ENCODE results near the gene FBLN2. TPM values are rescaled to one million over a fixed set of nuclear protein-coding genes. Genes with fewer than 3 reads are reported as not detected.

The FBLN2 gene
- total RNA-seq, 1 donor = 54.6 TPM

- no peaks in the 10 kb centered on the region for H3K4me1 ChIP-seq (ENCODE audit: insufficient read depth, low read length)
- no peak overlapping the region for H3K4me2 ChIP-seq (ENCODE audit: insufficient read depth, low read length)
- H3K9me3 ChIP-seq (ENCODE audit: low read depth, low read length) = no peaks in the 10 kb centered on the region
- no peak overlapping the region for H2AFZ ChIP-seq (ENCODE audit: low read length)
- H3K27ac ChIP-seq (ENCODE audit: low read depth, low read length) = no peak overlapping the region
- peak; percentile 82 for DNase-seq (ENCODE audit: insufficient read length, low spot score, missing footprints)
- H3K27me3 ChIP-seq (ENCODE audit: insufficient read depth, low read length) = no peaks in the 10 kb centered on the region
- no peaks in the 10 kb centered on the region for H4K20me1 ChIP-seq (ENCODE audit: insufficient read depth, low read length)
- no peaks in the 10 kb centered on the region for H3K79me2 ChIP-seq (ENCODE audit: insufficient read depth, low read length)
- H3K4me3 ChIP-seq (ENCODE audit: insufficient read depth, low read length) = no peak overlapping the region
- H3K36me3 ChIP-seq (ENCODE audit: insufficient read depth, low read length) = no peaks in the 10 kb centered on the region
- TF ChIP-seq, protein P1, sequence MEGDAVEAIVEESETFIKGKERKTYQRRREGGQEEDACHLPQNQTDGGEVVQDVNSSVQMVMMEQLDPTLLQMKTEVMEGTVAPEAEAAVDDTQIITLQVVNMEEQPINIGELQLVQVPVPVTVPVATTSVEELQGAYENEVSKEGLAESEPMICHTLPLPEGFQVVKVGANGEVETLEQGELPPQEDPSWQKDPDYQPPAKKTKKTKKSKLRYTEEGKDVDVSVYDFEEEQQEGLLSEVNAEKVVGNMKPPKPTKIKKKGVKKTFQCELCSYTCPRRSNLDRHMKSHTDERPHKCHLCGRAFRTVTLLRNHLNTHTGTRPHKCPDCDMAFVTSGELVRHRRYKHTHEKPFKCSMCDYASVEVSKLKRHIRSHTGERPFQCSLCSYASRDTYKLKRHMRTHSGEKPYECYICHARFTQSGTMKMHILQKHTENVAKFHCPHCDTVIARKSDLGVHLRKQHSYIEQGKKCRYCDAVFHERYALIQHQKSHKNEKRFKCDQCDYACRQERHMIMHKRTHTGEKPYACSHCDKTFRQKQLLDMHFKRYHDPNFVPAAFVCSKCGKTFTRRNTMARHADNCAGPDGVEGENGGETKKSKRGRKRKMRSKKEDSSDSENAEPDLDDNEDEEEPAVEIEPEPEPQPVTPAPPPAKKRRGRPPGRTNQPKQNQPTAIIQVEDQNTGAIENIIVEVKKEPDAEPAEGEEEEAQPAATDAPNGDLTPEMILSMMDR (IDR thresholded peaks at IDR 0.05; ENCODE audit: extremely low read depth, low read depth, low read length) = no peak
Observed at GRCh38 chr3:13563911-13564310, 15.0 kb downstream of the FBLN2 start.

DNA sequence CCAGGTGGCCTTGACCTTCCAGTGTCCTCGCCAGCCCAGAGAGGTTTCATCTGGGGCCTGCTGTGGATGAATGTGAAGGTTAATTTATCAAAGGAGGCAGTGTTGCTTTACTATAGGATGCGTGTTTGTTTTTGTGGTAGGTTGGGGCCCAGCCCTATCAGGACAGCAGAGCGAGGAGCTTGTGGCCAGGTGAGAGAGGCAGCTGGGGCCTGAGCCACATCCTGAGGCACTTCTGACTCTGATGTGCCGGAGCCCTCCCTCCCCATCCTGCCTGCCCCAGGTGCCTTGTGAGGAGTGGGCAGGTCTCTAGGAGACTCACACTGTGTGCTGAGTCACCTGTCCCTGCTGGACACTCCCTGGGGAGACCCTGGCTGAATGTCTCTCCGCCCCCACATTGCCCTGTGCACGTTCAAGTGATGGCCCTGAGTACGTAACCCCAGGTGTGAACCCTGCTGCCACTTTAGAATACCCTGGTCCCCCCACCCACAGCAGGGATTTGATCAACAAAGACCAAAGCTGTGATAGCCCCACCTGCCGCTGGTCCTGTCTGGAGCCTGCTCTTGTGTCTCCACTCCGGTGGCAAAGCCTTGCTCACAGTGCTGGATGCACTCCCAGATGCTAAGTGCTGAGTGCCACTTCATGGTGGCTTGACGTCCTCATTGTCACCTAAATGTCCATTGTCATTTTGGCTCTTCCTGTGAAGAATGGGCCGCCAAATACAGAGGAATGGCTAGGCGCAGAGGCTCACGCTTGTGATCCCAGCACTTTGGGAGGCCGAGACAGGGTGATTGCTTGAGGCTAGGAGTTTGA is 16.0 kb downstream of the FBLN2 start:
- no peak overlapping the region for H3K4me2 ChIP-seq (ENCODE audit: insufficient read depth, low read length)
- H3K4me3 ChIP-seq (ENCODE audit: insufficient read depth, low read length) = no peak overlapping the region
- H2AFZ ChIP-seq (ENCODE audit: low read length) = no peak overlapping the region
- H4K20me1 ChIP-seq (ENCODE audit: insufficient read depth, low read length) = no peaks in the 10 kb centered on the region
- H3K36me3 ChIP-seq (ENCODE audit: insufficient read depth, low read length) = no peaks in the 10 kb centered on the region
- no peaks in the 10 kb centered on the region for H3K4me1 ChIP-seq (ENCODE audit: insufficient read depth, low read length)
- no peaks in the 10 kb centered on the region for H3K27me3 ChIP-seq (ENCODE audit: insufficient read depth, low read length)
- TF ChIP-seq, protein P1 (IDR thresholded peaks at IDR 0.05; ENCODE audit: extremely low read depth, low read depth, low read length) = no peak
- no peak overlapping the region for H3K27ac ChIP-seq (ENCODE audit: low read depth, low read length)
- no peak for DNase-seq (ENCODE audit: insufficient read length, low spot score, missing footprints)
- no peaks in the 10 kb centered on the region for H3K9me3 ChIP-seq (ENCODE audit: low read depth, low read length)
- H3K79me2 ChIP-seq (ENCODE audit: insufficient read depth, low read length) = no peaks in the 10 kb centered on the region

DNA sequence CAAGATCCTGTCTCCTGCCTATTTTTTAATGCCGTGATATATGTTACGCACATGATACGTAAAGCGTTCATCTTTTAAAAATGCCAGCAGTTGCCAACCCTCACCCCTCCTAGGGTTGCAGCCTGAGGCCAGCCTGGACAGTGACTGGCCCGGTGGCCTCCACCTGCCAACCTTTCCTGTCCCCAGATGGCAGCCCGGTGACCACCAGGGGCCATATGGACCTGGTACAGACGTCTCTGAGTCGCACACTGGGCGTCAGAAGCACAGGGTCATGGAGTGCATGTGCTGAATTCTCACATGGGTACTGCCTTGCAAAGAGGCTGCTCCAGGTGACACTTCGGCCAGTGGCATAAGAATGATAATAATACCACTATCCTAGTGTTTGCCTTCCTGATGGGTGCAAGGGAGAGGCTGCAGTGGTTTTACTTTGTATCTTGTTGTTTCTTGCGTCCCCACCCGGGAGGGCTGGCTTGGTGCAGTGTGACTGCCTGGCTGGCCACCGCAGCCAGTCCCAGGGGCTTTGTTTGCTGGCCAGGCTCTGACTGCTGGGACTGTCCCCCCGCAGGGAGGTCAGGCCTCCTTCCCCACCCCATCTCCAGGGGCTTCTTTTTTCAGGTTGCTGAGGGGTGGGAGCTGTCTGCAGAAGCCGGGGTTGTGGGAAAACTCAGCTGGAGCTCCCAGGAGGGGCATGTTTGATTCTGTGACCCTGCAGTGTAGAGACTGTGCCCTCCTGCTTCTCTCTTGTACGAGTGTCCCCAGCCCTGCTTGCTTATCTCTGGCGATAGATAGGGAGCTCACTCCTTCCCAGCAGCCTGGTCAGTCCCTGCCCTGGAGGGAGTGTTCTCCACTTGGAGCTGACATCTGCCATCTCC is 16.9 kb downstream of the FBLN2 start:
- peak; percentile 83 for DNase-seq (ENCODE audit: insufficient read length, low spot score, missing footprints)
- Histone ChIP-seq H3K4me1 (ENCODE audit: insufficient read depth, low read length) (no peaks in the 10 kb centered on the region), H2AFZ (ENCODE audit: low read length) (no peak overlapping the region), H3K4me2 (ENCODE audit: insufficient read depth, low read length) (no peak overlapping the region), H3K36me3 (ENCODE audit: insufficient read depth, low read length) (no peaks in the 10 kb centered on the region), H3K9me3 (ENCODE audit: low read depth, low read length) (no peaks in the 10 kb centered on the region), H3K79me2 (ENCODE audit: insufficient read depth, low read length) (no peaks in the 10 kb centered on the region), H3K4me3 (ENCODE audit: insufficient read depth, low read length) (no peak overlapping the region), H4K20me1 (ENCODE audit: insufficient read depth, low read length) (no peaks in the 10 kb centered on the region), H3K27me3 (ENCODE audit: insufficient read depth, low read length) (no peaks in the 10 kb centered on the region), H3K27ac (ENCODE audit: low read depth, low read length) (no peak overlapping the region)
- TF ChIP-seq, protein P1 (IDR thresholded peaks at IDR 0.05; ENCODE audit: extremely low read depth, low read depth, low read length) = no peak

- H3K36me3 ChIP-seq (ENCODE audit: insufficient read depth, low read length) = no peaks in the 10 kb centered on the region
- no peaks in the 10 kb centered on the region for H4K20me1 ChIP-seq (ENCODE audit: insufficient read depth, low read length)
- no peak overlapping the region for H2AFZ ChIP-seq (ENCODE audit: low read length)
- no peaks in the 10 kb centered on the region for H3K9me3 ChIP-seq (ENCODE audit: low read depth, low read length)
- H3K4me3 ChIP-seq (ENCODE audit: insufficient read depth, low read length) = no peak overlapping the region
- TF ChIP-seq, protein P1 (IDR thresholded peaks at IDR 0.05; ENCODE audit: extremely low read depth, low read depth, low read length) = no peak
- no peaks in the 10 kb centered on the region for H3K27me3 ChIP-seq (ENCODE audit: insufficient read depth, low read length)
- DNase-seq (ENCODE audit: insufficient read length, low spot score, missing footprints) = no peak
- H3K79me2 ChIP-seq (ENCODE audit: insufficient read depth, low read length) = no peaks in the 10 kb centered on the region
- no peak overlapping the region for H3K27ac ChIP-seq (ENCODE audit: low read depth, low read length)
- no peaks in the 10 kb centered on the region for H3K4me1 ChIP-seq (ENCODE audit: insufficient read depth, low read length)
- no peak overlapping the region for H3K4me2 ChIP-seq (ENCODE audit: insufficient read depth, low read length)
Observed at GRCh38 chr3:13566453-13566748, 17.5 kb downstream of the FBLN2 start.

All from osteoblast (primary cell).